ENCODE results near the gene PRLR. TPM values are rescaled to one million over a fixed set of nuclear protein-coding genes. Genes with fewer than 3 reads are reported as not detected.
"Not testable (repeated sequence)": the region's sequence is repeated elsewhere in the genome, so short reads cannot be mapped to it uniquely, and the experiment has no call there.

The PRLR gene
- polyA plus RNA-seq, 3 donors, result 31.5 to 45.3 (median 42.9) TPM

DNA sequence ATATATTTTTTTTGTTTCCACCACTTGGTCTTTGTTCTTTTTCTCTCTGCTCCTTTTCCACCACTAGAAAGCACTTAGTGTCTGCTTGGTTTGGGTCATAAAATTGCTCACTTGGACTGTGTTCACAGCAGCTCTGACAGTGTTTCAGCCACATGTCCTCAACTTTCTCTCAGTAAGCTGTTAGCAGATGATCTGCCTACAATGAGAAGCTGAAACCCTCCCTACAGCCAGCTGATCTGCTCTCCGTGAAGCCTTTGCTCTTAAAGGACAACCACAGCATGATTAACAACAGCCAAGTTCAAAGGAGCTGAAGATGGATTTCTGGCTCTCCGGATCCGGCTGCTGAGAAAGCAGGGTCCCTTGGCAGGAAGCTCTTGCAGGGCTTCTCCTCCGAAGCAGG is 31.6 kb downstream of the PRLR start:
- peak; percentile 67 to 79 (median 76) for DNase-seq (ENCODE audit: low read depth in 3 of 3, low spot score in 2 of 3)

DNA sequence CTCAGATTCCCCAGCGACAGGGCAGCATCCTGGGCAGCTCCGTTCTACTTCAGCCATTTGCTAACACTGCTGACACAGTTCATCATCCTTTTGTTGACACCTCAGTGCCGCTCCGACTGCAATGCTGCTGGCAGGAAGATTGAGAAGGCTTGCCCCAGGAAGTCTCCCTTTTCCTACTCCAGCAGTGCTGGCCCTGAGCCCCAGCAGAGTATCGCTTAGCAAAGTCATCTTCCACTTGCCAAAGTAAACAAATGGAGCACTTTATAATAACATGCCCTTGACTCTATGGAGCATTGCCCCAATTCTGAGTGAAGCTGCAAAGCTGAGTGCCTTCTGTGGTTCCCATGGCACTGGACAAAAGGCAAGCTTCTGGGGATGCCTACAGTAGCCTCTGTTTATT is 32.2 kb downstream of the PRLR start:
- peak in 2 of 3 donors; percentile 26 to 33 for DNase-seq (ENCODE audit: low read depth in 3 of 3, low spot score in 2 of 3)

DNA sequence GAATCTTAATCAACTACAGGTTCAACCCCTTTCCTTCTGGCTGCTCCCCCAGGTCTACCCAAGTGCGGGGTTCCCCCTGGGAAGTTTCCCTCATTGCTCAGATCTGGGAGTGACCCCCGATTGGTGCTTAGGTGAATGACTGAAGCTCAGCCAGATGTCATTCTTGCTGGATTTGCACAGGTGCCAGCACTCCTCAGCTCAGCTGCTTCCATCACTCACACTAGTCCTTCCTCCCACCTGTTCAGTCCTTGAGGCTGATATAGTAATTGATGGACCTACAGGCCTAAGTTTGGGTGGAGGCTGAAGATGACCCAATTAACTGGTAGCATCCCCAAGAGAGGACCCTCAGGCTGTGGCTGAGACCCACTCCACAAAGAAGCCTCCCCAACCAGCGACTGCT is 32.9 kb downstream of the PRLR start:
- DNase-seq (ENCODE audit: low read depth in 3 of 3, low spot score in 2 of 3), result no peak

GRCh38 chr5:35195472-35195852 is 34.8 kb downstream of the PRLR start:
- no peak for DNase-seq (ENCODE audit: low read depth in 3 of 3, low spot score in 2 of 3)

DNA sequence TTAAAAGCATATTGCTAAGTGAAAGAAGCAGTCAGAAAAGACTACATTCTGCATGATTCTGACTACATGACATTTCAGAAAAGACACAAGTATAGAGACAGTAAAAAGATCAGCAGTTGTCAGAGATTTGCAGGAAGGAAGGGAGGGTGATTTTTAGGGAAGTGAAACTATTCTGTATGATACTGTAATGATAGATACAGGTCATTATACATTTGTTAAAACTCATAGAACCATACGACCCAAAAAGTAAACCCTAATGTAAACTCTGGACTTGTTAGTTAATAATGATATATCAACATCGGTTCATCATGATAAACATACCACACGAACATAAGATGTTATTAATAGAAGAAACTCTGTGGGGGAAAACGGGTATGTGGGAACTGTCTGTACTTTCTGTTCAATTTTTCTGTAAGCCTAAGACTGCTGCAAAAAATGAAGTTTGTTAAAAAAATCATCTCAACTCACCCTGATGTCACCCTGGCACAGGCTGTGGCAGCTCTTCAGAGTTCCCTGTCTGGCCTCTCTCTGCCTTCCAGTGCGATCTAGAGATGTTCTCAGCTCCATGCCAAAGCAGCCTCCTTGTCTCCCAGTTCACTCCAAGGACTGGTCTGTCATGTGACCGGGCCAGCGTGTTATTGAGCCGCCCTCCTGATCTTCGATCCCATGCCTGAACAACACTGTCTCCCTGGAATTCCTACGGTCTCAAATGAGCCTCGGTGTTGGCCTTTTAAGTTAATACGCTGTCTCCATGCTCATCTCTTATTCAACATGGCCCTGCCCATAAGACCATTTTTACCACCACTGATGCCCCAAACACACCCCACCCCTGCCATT is 35.4 kb downstream of the PRLR start:
- DNase-seq (ENCODE audit: low read depth in 3 of 3, low spot score in 2 of 3), result no peak

DNA sequence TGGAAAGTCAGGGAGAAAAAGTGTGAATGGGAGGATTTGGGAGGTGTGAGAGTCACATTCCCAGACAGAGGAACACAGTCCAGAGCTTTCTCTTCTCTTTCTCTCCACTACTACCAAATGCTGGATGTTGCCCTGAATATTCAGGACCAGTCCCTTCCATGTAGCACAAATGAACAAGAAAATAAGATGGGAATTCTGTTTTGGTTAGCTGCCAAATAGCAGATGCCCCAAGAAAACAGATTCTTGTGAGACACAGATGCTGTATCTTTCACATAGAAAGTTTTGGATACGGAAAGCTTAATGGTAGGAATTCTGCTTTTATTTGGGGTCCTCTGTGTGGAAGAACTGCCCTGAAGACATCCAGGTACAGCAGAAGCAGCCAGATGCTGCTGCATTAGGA is 37.8 kb downstream of the PRLR start:
- no peak for DNase-seq (ENCODE audit: low read depth in 3 of 3, low spot score in 2 of 3)

DNA sequence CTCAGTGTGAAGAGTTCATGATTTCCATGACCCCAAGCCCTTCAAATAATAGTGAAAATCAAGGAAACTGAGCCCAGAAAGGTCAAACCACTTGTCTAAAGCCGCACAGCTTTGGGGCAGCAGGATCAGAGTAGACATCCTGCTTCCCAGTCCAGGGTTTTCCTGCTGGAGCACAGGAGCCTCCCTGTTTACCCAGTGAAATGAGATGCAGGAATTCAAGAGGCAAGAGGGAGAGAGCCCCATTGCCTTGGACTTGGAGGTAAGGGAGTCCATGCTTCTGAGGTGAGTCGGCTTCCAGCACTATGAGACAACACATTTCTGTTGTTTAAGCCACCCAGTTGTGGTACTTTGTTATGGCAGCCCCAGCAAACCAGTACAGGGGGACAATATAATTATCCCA is 40.5 kb downstream of the PRLR start:
- DNase-seq (ENCODE audit: low read depth in 3 of 3, low spot score in 2 of 3), result not testable (repeated sequence)

- no peak for DNase-seq (ENCODE audit: low read depth in 3 of 3, low spot score in 2 of 3)
Observed at GRCh38 chr5:35188031-35188457, 42.2 kb downstream of the PRLR start.

- DNase-seq (ENCODE audit: low read depth in 3 of 3, low spot score in 2 of 3), result not testable (repeated sequence)
Observed at GRCh38 chr5:35187621-35188020, 42.7 kb downstream of the PRLR start.

DNA sequence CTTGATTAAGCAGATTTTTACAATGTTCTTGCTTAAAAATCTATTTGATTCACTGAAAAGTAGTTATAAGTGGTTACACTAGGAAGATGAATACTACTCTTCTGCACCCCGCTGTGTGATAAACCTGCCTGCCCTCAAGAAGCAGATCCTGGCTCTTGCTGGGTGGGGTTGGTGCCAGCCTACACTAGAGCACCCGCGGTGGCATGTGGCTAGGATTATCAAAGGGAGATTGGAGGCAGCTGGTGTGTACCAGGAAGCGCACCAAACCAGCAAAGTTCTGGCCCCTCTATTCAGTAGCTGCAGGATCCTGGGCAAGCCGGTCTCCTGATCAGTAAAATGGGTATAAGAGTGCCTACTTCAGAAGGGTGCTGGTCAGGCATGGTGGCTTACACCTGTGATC is 43.5 kb downstream of the PRLR start:
- DNase-seq (ENCODE audit: low read depth in 3 of 3, low spot score in 2 of 3), result no peak

- DNase-seq (ENCODE audit: low read depth in 3 of 3, low spot score in 2 of 3), result no peak
Observed at GRCh38 chr5:35185518-35185917, 44.8 kb downstream of the PRLR start.

- no peak for DNase-seq (ENCODE audit: low read depth in 3 of 3, low spot score in 2 of 3)
Observed at GRCh38 chr5:35183556-35183955, 46.7 kb downstream of the PRLR start.

GRCh38 chr5:35182910-35183535 is 47.3 kb downstream of the PRLR start:
- no peak for DNase-seq (ENCODE audit: low read depth in 3 of 3, low spot score in 2 of 3)

DNA sequence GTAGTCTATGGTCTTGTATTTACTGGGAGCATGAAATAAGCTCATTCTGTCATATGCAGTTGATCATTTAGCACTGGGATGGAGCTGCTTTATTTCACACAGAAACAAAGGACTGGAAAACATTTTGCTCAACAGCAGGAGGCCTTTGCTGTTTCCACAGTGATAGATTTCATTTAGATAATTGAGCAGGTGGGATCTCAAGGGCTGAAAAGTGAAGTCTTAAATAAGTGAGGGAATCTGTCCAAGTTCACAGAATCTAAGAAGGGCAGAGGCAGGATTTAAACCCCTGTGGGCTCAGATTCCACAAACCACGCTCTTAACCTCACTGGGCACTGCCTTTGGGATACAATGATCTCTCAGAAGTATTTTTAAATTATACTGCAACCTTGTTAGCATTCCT is 47.8 kb downstream of the PRLR start:
- DNase-seq (ENCODE audit: low read depth in 3 of 3, low spot score in 2 of 3), result no peak

GRCh38 chr5:35180046-35180445 is 50.2 kb downstream of the PRLR start:
- DNase-seq (ENCODE audit: low read depth in 3 of 3, low spot score in 2 of 3), result no peak

DNA sequence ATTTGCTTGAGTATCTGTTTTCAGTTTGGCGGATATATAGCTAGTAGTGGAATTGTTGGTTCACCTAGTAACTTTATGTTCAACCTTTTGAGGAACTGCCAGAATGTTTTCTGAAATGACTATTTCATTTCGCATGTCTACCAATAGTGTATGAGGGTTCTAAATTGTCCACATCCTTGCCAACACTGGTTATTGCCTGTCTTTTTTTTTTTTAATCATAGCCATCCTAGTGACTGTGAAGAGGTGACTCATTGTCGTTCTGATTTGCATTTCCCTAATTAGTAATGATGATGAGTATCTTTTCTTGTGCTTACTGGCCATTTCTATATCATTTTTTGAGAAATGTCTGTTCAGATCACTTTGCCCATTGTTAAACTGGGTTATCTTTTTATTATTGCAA is 52.5 kb downstream of the PRLR start:
- no peak for DNase-seq (ENCODE audit: low read depth in 3 of 3, low spot score in 2 of 3)

DNA sequence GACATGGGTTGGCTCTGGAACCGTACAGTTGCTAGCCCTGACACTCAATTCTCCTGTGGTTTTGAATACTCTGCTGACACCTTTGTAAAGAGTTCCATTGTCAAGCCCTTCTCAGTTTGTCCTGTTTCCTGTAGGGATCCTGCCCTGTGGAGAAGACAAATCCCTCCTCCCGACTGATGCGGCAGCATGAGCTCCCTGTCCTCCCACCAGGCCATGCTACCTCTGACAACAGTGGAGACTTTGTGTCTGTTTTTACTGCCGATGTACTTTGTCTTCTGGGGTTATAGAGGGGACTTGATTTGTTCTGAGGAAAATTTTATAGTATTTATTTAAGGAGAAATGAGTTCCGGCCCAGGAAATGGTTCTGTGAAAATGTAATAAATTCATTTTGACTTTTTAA is 57.8 kb downstream of the PRLR start:
- no peak for DNase-seq (ENCODE audit: low read depth in 3 of 3, low spot score in 2 of 3)

- no peak for DNase-seq (ENCODE audit: low read depth in 3 of 3, low spot score in 2 of 3)
Observed at GRCh38 chr5:35171991-35172390, 58.3 kb downstream of the PRLR start.

GRCh38 chr5:35171078-35171477 is 59.2 kb downstream of the PRLR start:
- DNase-seq (ENCODE audit: low read depth in 3 of 3, low spot score in 2 of 3), result no peak

DNA sequence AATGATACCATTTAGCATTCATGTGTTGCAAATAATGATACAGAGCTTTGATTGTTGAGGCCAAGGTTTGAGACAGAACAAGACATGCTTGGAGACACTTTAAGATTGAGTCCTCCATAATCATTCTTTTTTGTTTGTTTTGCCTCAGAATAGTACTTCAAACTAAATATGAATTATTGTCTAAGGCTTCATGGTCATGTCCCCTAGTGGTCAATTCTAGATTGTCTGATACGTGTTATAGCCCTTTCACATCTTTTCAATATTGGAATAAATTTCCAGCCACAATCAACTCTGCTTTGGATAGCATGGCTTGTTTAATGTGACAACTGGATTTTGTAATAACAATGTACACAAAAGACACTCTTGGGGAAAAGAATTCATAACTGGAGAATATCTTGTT is 64.2 kb downstream of the PRLR start:
- no peak for DNase-seq (ENCODE audit: low read depth in 3 of 3, low spot score in 2 of 3)

GRCh38 chr5:35164860-35165542 is 65.3 kb downstream of the PRLR start:
- no peak for DNase-seq (ENCODE audit: low read depth in 3 of 3, low spot score in 2 of 3)

DNA sequence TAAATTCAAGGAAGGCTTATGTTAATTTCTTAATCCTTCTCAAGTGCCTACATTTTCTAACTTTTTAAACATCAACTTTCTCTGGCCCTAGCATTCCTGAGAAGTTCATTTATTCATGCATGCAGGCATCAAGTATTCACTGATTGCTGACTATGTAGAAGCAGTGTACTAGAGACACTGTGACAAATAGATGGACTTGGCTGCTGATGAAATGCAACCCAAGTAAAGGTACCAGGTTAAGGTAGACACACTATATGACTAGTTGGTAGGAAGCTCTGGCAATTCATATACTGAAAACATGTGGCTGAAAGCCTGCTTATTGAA is 66.6 kb downstream of the PRLR start:
- DNase-seq (ENCODE audit: low read depth in 3 of 3, low spot score in 2 of 3), result no peak
